NCI-H345 treated with DMSO at 0.1 percent for 48 hours (cell line): ENCODE measurements around the gene C1orf35.

Experiments used
- DNase-seq: peaks from one replicate; lab custom pipeline; 2025; ENCODE audit not compliant: unreplicated experiment; lab: John Stamatoyannopoulos, UW

C1orf35 gene

DNA sequence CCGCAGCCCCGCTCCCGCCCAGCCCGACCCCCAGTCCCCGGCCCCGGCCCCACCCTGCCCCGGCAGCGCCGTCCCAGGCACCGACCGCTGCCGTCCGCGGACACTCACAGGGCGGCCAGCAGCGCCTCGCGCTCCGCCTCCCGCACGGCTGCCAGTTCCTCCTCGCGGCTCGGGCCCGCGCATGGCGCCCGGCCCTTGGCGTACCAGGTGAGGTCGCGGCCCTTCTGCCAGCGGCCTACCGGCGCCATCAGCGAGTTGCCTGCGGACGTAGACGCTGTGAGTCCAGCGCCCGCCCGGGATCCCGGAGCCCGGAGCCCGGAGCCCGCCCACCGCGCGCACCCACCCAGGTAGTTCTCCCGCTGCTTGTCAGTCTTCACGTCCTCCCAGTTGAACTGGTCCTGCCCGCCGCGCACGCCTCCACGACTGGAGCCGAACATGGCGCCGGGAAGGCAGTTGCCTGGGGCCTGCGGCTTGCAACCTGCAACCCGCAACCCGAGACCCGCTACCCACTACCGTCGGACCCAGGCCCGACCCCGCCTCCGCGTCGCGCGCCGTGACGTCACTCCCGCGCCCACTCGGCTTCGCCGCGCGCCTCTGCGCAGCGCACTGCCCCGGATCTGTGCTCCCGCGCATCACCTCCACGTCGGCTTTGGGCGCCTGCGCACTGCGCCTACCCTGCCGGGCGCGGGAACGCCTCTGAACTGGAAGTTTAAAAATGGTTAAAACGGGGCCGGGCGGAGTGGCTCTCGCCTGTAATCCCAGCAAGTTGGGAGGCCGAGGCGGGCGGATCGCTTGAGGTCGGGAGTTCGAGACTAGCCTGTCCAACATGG, at the start of gene C1orf35:
TSS of gene C1orf35 (minus strand) at position 535 of the 830 bp plus-strand sequence. CDS start at position 437, 98 bp downstream.
- DNase-seq, result peak; percentile 93

GRCh38 chr1:228152918-228153258, 49.8 kb upstream of the C1orf35 start:
- no peak for DNase-seq

GRCh38 chr1:228152097-228152917, 49.2 kb upstream of the C1orf35 start:
- DNase-seq, result no peak

DNA sequence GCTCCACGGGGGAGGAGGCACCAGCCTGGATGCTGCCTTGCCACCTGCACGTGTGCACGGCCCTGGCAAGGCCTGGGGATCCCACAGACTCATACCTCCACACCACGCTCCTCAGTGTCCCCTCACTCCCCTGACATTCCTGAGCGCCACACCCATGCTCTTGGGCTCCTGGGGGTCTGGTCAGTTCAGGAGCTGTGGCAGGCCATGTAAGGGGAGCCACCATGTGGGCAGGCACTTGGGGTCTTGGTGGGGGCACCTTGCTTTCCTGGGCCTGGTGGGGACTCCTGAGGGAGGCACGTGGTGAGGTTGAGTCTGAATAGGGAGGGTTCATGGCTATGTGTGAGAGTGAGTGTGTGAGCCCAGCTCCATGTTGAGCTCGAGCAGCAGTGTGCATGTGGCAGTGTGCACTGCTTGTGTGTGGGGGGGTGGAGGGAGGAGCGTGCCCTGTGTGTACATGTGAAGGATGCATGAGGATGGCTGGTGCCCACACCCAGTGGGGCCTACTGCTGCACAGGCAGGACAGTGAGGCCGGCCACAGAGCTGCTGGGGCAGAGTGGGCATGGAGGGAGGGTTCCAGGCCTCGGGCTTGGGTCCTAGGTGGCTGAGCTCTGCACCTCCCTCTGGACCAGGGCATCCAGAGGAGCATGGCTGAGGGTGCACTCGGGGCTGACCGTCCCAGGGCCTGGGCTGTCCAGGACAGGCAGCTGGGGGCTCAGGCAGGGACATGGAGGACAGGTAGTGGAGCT, 48.2 kb upstream of the C1orf35 start:
- DNase-seq, result no peak

DNA sequence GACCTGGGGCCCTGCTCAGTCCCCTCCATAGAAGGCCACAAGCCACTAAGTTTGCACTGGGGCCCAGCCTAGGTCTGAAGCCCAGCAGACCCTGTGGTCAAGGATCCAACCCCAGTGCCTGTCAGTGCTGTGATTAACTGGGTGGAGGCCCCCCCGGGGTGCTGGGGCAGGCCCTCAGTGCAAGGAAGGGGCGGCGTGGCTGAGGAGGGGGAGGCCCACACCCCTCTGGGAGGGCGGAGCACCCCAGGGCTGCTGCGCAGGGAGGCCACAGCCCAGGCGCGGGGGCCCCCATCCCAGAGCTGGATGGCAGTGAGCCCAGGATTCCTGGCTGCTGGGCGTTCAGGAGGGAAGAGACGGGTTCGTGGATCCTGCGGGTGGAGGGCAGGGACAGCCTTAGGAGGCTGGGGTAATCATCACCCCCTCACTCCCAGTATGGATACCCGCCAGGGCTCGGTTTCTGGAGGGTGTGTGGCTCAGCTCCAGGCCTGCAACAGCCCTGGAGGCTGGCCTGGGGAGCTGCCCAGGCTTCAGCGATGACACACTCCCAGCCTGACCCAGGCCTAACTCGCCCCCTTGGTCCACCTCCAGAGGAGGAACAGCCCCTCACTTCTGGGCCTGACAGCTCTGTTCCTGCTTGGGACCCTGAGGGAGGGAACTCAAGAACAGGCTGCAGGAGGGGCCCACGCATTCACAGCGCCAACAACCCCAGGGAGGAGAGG, 47.5 kb upstream of the C1orf35 start:
- no peak for DNase-seq

DNA sequence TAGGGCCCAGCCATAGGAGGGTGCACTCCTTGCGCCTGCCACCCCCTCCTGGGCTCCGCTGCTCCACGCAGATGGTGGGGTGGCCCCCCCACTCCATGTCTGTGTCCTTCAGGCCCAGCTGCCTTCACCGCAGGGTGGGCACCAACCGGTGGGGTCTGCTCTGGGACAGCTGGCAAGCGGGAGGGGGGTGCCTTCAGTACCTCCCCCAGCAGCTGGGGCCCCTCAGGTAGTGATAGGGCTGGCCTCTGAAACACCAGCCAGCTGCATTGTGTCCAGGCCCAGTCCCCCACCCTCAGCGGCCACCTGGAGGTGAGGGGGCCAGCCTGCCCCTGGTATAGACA, 47.0 kb upstream of the C1orf35 start:
- no peak for DNase-seq

DNA sequence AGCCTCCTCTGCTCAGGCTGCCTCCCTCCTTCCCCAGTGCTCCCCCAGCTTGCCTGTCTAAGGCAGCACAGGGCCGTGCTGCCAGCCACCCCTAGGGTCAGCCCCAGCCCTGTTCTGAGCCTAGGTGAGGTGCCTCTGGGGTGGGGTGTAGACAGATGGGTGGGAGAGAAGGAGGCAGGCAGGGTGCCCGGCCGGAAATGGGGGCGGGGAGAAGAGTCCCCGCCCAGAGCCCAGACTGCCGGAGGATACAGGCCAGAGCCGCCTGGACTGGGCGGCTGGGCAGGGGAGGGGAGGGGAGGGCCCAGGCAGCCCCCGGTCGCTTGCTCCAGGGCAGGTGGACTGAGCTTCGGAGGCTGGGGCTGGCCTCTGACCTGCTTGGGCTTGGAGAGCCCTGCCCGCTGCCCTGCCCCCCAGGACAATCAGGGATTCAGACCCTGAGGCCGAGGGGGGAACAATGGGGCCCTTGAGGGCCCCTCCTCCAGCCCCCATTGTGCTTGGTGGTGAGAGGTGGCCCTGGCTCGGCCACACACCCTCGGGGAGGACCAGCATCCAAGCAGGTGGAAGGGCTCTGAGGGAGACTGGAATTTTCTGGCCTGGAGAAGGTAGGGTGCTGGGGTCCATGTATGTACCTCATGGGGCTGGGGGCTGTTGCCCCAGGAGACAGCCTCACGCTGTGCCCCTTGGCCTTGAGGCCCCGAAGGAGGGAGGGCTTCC, 46.4 kb upstream of the C1orf35 start, which contains the start of gene GJC2:
TSS of gene GJC2 (plus strand) at position 525 of the 714 bp plus-strand sequence. CDS start 7,829 bp downstream, outside the sequence.
- DNase-seq, result no peak

- no peak for DNase-seq
These were observed 45.8 kb upstream of the C1orf35 start for GRCh38 chr1:228148935-228149405.

GRCh38 chr1:228148196-228148861, 45.2 kb upstream of the C1orf35 start:
- no peak for DNase-seq

- no peak for DNase-seq
These were observed 44.6 kb upstream of the C1orf35 start for GRCh38 chr1:228147768-228148167.

- DNase-seq, result no peak
These were observed 44.1 kb upstream of the C1orf35 start for GRCh38 chr1:228147151-228147693.

GRCh38 chr1:228146417-228147150, 43.5 kb upstream of the C1orf35 start:
- no peak for DNase-seq

- no peak for DNase-seq
These were observed 42.6 kb upstream of the C1orf35 start for GRCh38 chr1:228145463-228146416.

DNA sequence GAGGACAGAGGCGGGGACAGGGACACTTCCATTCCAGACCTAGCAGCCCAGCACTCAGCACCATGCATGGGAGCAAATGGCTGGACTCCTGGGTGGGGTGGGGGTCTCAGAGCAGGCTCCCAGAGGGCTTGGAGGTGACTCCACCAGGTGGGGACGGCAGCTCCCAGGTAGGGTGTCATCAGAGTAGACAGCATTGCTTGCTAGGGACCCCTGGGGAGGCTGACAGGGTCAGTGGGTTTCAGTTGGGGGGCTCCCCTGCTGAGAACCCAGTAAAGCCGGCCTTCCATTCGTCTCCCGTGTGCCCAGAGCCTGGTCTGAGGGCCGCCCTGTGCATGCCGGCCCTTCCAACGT, 41.8 kb upstream of the C1orf35 start:
- DNase-seq, result no peak

DNA sequence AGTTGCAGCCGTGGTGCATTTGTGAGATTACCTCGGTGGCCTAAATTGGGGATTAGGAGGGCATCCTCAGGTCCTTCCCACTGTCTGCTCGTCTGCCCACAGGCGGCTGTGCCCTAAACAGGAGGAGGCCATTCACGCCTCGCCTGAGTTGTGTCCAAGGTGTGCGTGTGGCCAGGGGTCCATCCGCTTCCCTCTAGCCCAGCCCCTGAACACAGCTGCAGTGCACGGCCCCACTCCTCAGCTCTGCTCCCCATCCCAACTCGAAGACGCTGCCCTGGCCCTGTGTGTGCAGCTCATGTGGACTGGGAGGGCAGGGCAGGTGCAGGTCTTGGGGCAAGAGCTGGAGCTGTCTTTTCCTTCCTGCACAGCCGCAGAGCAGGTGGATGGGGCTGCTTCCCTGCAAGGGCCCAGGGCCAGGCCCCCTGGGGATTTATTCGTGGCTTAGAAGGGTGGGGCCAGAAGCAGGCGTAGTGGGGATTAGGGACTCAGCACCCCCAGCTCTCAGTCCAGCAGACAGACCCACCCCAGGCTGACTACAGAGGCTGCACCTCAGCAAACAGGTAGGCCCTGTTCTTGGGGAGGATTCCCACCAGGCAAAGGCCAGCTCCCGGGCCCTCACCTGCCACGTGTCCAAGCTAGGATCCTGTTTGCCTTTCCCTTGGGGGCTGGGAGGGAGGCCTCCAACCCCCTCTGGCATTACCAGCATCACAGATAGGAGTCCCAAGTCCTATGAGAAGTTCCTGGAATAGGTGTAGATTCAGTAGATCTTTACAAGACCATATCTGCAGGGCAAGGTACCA, 41.3 kb upstream of the C1orf35 start:
- DNase-seq, result no peak

- DNase-seq, result no peak
These were observed 40.5 kb upstream of the C1orf35 start for GRCh38 chr1:228143480-228144192.
